HG03095 (cell line): Measurements from ENCODE around the gene WNT16.
"Not testable (repeated sequence)": the region's sequence is repeated elsewhere in the genome, so short reads cannot be mapped to it uniquely, and the experiment has no call there.

Experiments used
- ATAC-seq: cut with Tn5 transposase; IDR thresholded peaks from one replicate; pipeline ENCODE4 v1.9.1; 2021; ENCODE audit warnings: moderate library complexity; ENCODE audit not compliant: unreplicated experiment

The WNT16 gene

GRCh38 chr7:121328508-121329190 lies at the start of gene WNT16:
Gene WNT16 (plus strand): TSS chr7:121329000. CDS start chr7:121329293, 293 bp downstream.
- no peak for ATAC-seq

GRCh38 chr7:121279060-121279620 lies 49.7 kb upstream of the WNT16 start:
- no peak for ATAC-seq

GRCh38 chr7:121279822-121280221 lies 49.0 kb upstream of the WNT16 start:
- no peak for ATAC-seq

GRCh38 chr7:121280656-121281055 lies 48.1 kb upstream of the WNT16 start:
- no peak for ATAC-seq

GRCh38 chr7:121282129-121282528 lies 46.7 kb upstream of the WNT16 start:
- no peak for ATAC-seq

GRCh38 chr7:121285066-121285667 lies 43.6 kb upstream of the WNT16 start:
- no peak for ATAC-seq

GRCh38 chr7:121286186-121286585 lies 42.6 kb upstream of the WNT16 start:
- ATAC-seq: no peak

- ATAC-seq: no peak
Observed at GRCh38 chr7:121286742-121287734, 41.8 kb upstream of the WNT16 start.

GRCh38 chr7:121288894-121289293 lies 39.9 kb upstream of the WNT16 start:
- ATAC-seq: no peak

GRCh38 chr7:121289930-121290329 lies 38.9 kb upstream of the WNT16 start:
- not testable (repeated sequence) for ATAC-seq

GRCh38 chr7:121294448-121294992 lies 34.3 kb upstream of the WNT16 start:
- ATAC-seq: no peak

- ATAC-seq: no peak
Observed at GRCh38 chr7:121297843-121298242, 31.0 kb upstream of the WNT16 start.

GRCh38 chr7:121298831-121299239 lies 30.0 kb upstream of the WNT16 start:
- ATAC-seq: no peak

GRCh38 chr7:121300685-121301420 lies 27.9 kb upstream of the WNT16 start:
- no peak for ATAC-seq

- no peak for ATAC-seq
Observed at GRCh38 chr7:121301446-121302213, 27.2 kb upstream of the WNT16 start.

- peak; percentile 98 for ATAC-seq
Observed at GRCh38 chr7:121302214-121302745, 26.5 kb upstream of the WNT16 start.

GRCh38 chr7:121303422-121304101 lies 25.2 kb upstream of the WNT16 start:
- no peak for ATAC-seq

GRCh38 chr7:121304102-121304658 lies 24.6 kb upstream of the WNT16 start:
- no peak for ATAC-seq
